ENCODE data around the gene CPD.

DNA sequence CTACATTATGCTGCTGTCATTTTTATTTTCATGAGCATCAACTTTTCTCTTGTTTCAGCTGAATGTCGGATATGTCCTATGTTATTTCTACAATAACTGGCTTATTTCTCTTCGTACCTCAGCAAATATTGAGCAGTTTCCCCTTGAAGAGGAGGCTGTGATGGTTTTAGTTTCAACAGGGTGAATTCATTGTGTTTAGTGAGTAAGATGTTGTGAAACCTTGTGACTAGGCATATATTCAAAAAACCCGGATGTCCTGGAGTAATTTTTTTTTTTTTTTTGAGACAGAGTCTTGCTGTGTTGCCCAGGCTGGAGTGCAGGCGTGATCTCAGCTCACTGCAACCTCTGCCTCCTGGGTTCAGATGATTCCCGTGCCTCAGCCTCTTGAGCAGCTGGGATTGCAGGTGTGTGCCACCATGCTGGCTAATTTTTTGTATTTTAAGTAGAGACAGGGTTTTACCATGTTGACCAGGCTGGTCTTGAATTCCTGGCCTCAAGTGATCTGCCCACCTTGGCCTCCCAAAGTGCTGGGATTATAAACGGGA is 11.1 kb downstream of the CPD start:
- TF ChIP-seq CTCF (IDR thresholded peaks at IDR 0.05) (no peak), RNF2 (IDR thresholded peaks at IDR 0.05; ENCODE audit: borderline replicate concordance, low read depth) (no peak), BHLHE40 (IDR thresholded peaks at IDR 0.05; ENCODE audit: low read depth, low read length) (no peak)
- TF ChIP-seq, protein P1, sequence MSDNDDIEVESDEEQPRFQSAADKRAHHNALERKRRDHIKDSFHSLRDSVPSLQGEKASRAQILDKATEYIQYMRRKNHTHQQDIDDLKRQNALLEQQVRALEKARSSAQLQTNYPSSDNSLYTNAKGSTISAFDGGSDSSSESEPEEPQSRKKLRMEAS (IDR thresholded peaks at IDR 0.05) = no peak
